Measurements from ENCODE around the gene MOK. TPM values are rescaled to one million over a fixed set of nuclear protein-coding genes. Genes with fewer than 3 reads are reported as not detected.

MOK gene
- total RNA-seq, 1 experiment from 2014 or later: 2.8 TPM

DNA sequence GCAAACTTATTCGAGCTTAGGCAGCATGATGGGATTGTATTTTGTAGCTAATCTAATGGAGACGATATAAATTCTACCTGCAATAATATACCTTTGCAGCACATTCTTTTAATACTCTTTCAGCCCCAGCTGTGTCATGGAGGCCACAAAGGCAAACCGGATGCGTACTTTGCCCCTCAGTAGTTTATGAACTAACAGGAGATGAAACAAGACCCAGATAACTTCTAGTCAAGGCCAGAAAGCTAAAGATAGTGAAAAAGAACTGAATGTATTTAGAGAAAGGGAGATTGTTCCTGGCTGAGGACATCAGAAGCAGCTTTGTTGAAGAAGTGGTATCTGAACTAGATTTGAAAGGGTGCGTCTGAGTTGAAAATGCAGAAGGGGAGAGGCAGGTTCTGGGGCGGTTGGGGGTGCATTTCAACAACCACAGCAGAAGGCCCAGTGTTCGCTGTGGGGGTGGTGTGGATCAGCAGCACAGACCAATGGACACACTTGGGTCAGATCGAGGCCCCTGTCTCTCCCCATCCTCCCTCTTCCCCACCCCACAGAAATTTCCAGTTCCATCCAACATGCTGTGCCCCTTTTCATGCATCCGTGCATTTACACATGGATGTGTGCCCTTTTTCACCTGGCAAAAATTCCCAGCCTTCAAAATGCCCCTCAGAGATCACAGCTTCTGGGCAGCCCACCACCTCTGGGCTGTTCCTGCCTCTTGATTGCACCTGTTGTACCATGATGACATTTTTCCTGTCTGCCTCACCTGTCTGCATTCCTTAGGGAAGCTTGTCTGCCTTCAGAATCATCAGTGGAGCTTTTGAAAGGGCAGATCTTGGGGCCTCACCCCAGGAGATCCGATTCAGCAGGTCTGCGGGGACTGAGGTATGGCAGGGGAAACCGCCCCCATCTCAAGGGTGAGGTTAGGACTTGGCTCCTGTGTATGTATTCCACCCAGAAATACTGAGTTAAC, 16.8 kb upstream of the MOK start:
- TF ChIP-seq, protein P1, sequence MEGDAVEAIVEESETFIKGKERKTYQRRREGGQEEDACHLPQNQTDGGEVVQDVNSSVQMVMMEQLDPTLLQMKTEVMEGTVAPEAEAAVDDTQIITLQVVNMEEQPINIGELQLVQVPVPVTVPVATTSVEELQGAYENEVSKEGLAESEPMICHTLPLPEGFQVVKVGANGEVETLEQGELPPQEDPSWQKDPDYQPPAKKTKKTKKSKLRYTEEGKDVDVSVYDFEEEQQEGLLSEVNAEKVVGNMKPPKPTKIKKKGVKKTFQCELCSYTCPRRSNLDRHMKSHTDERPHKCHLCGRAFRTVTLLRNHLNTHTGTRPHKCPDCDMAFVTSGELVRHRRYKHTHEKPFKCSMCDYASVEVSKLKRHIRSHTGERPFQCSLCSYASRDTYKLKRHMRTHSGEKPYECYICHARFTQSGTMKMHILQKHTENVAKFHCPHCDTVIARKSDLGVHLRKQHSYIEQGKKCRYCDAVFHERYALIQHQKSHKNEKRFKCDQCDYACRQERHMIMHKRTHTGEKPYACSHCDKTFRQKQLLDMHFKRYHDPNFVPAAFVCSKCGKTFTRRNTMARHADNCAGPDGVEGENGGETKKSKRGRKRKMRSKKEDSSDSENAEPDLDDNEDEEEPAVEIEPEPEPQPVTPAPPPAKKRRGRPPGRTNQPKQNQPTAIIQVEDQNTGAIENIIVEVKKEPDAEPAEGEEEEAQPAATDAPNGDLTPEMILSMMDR (conservative IDR thresholded peaks at IDR 0.05): no peak
- no peak overlapping the region for H2AFZ ChIP-seq (ENCODE audit: low read length)
- H2BK12ac ChIP-seq (ENCODE audit: insufficient read length, low read depth, low read length): no peak overlapping the region
- H4K5ac ChIP-seq (ENCODE audit: insufficient read length, low read depth, low read length): no peak overlapping the region
- H3T11ph ChIP-seq (ENCODE audit: low read length): no peak overlapping the region
- H3K18ac ChIP-seq (ENCODE audit: insufficient read length, low read depth, low read length): no peak overlapping the region
- H3K14ac ChIP-seq (ENCODE audit: insufficient read depth, low read length): no peak overlapping the region
- Mint-ChIP-seq H3K27ac (no peak overlapping the region), H3K27me3 (ENCODE audit: low read depth) (peaks cover 3% of the 10 kb centered on the region; the same call in 1 of the 2 replicates), H3K4me3 (peak overlapping the region in 1 of 2 experiments; percentile 38; a peak in 1 of 5 replicates), H3K9me3 (no peaks in the 10 kb centered on the region; a peak in 1 of 5 replicates), H3K4me1 (peaks cover 28 to 32% of the 10 kb centered on the region in 2 experiments), H3K36me3 (ENCODE audit: insufficient read depth in 1 of 3, low read depth in 3 of 3) (peaks cover 0 to 9% (median 4%) of the 10 kb centered on the region in 3 experiments; a peak in 6 of 7 replicates)
- no peak overlapping the region for H3K56ac ChIP-seq (ENCODE audit: insufficient read length, low read depth, low read length)
- no peak overlapping the region for H3K27ac ChIP-seq (ENCODE audit: insufficient read length, low read depth, low read length)
- no peak overlapping the region for H2BK15ac ChIP-seq (ENCODE audit: low read depth, low read length)
- peaks cover 16% of the 10 kb centered on the region for H3K23me2 ChIP-seq (ENCODE audit: insufficient read length, low read depth, low read length, poor library complexity, severe bottlenecking)
- H3K4ac ChIP-seq (ENCODE audit: low read depth, low read length): no peak overlapping the region
- no peak overlapping the region for H2BK20ac ChIP-seq (ENCODE audit: low read depth, low read length, poor library complexity, severe bottlenecking)
- no peaks in the 10 kb centered on the region for H3K79me2 ChIP-seq (ENCODE audit: insufficient read depth, low read length)
- H3K9me3 ChIP-seq (ENCODE audit: control insufficient read depth, low read depth, low read length): no peaks in the 10 kb centered on the region
- H2BK120ac ChIP-seq (ENCODE audit: low read depth, low read length, poor library complexity, severe bottlenecking): no peak overlapping the region
- DNase-seq: no peak
- no CpG with 5 or more reads among the region's 12 CpGs for WGBS (ENCODE audit: extremely low coverage, insufficient read length, low lambda C conversion rate)
- H4K91ac ChIP-seq (ENCODE audit: insufficient read length, low read depth, low read length): no peak overlapping the region
- H3K4me2 ChIP-seq (ENCODE audit: insufficient read depth, insufficient read length, low read length): no peak overlapping the region
- no peak overlapping the region for H2BK5ac ChIP-seq (ENCODE audit: insufficient read length, low read length)
- no peak overlapping the region for H3K9ac ChIP-seq (ENCODE audit: extremely low read depth, insufficient read length, low read length)
- no peaks in the 10 kb centered on the region for H4K20me1 ChIP-seq (ENCODE audit: control insufficient read depth, insufficient read depth, insufficient read length)
- H2AK5ac ChIP-seq (ENCODE audit: insufficient read length, low read length): no peak overlapping the region
- no peak overlapping the region for H3K23ac ChIP-seq (ENCODE audit: insufficient read length, low read depth, low read length)
- H3K27me3 ChIP-seq (ENCODE audit: insufficient read depth, low read length): no peaks in the 10 kb centered on the region
- no peaks in the 10 kb centered on the region; the same call in 1 of the 2 replicates for H3K4me1 ChIP-seq (ENCODE audit: insufficient read depth, low read length)
- no peaks in the 10 kb centered on the region for H3K79me1 ChIP-seq (ENCODE audit: insufficient read depth, low read depth, low read length, poor library complexity, severe bottlenecking)
- no peak overlapping the region for H4K8ac ChIP-seq (replicated peaks; ENCODE audit: insufficient read length, low read depth, low read length)

Data from H9 (cell line).